Measurements from ENCODE around the gene HHEX.

DNA sequence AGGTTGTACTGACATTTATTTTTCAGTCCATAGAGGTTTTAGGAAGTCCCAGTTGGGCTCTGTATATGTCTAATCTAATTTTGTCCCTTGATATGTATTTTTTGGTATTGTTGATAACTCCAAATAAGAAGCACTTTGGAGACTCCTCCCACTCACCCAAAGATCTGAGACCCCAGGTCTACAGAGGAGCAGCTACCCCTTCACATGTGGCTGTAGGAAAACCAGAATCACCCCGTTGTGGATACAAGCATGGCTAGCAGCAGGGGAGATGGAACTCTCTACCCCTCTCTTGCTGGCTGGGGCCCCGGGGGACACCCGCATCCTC, 9.4 kb downstream of the HHEX start:
- TF ChIP-seq, protein P1, sequence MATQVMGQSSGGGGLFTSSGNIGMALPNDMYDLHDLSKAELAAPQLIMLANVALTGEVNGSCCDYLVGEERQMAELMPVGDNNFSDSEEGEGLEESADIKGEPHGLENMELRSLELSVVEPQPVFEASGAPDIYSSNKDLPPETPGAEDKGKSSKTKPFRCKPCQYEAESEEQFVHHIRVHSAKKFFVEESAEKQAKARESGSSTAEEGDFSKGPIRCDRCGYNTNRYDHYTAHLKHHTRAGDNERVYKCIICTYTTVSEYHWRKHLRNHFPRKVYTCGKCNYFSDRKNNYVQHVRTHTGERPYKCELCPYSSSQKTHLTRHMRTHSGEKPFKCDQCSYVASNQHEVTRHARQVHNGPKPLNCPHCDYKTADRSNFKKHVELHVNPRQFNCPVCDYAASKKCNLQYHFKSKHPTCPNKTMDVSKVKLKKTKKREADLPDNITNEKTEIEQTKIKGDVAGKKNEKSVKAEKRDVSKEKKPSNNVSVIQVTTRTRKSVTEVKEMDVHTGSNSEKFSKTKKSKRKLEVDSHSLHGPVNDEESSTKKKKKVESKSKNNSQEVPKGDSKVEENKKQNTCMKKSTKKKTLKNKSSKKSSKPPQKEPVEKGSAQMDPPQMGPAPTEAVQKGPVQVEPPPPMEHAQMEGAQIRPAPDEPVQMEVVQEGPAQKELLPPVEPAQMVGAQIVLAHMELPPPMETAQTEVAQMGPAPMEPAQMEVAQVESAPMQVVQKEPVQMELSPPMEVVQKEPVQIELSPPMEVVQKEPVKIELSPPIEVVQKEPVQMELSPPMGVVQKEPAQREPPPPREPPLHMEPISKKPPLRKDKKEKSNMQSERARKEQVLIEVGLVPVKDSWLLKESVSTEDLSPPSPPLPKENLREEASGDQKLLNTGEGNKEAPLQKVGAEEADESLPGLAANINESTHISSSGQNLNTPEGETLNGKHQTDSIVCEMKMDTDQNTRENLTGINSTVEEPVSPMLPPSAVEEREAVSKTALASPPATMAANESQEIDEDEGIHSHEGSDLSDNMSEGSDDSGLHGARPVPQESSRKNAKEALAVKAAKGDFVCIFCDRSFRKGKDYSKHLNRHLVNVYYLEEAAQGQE (IDR thresholded peaks at IDR 0.05) = no peak
- TF ChIP-seq, protein P2, sequence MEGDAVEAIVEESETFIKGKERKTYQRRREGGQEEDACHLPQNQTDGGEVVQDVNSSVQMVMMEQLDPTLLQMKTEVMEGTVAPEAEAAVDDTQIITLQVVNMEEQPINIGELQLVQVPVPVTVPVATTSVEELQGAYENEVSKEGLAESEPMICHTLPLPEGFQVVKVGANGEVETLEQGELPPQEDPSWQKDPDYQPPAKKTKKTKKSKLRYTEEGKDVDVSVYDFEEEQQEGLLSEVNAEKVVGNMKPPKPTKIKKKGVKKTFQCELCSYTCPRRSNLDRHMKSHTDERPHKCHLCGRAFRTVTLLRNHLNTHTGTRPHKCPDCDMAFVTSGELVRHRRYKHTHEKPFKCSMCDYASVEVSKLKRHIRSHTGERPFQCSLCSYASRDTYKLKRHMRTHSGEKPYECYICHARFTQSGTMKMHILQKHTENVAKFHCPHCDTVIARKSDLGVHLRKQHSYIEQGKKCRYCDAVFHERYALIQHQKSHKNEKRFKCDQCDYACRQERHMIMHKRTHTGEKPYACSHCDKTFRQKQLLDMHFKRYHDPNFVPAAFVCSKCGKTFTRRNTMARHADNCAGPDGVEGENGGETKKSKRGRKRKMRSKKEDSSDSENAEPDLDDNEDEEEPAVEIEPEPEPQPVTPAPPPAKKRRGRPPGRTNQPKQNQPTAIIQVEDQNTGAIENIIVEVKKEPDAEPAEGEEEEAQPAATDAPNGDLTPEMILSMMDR (IDR thresholded peaks at IDR 0.05; ENCODE audit: low read depth, low read length, missing input control) = no peak
- TF ChIP-seq FOXA1 (IDR thresholded peaks at IDR 0.05) = no peak
- no peak for TF ChIP-seq YY1 (IDR thresholded peaks at IDR 0.05)
